Ovary (tissue), 3 donors: Measurements from ENCODE around the gene MLPH.

Experiments used
- EP300 ChIP-seq: sonication (generic); formaldehyde crosslinking; IDR thresholded peaks from one replicate; pipeline ENCODE4 v1.6.1; 2017; ENCODE audit warnings: antibody characterized with exemption
- POLR2A ChIP-seq: fragments of 450-650 bp; IDR thresholded peaks from one replicate; pipeline ENCODE4 v1.6.1; 2017; ENCODE audit warnings: antibody characterized with exemption, mild to moderate bottlenecking, moderate library complexity
- TF ChIP-seq, protein P1 (sequence below), 3 donors: fragments of 450-650 bp in 2 of 3; fragments of 200-600 bp in 1 of 3; IDR thresholded peaks; one replicate each; pipeline versions ENCODE4 v1.5.1 to v1.8.0; 2016 to 2022; ENCODE audit warnings: antibody characterized with exemption in 3 of 3, mild to moderate bottlenecking in 1 of 3
- donor health status: DM: no; HTN: no; CAD: no.

GRCh38 chr2:237591141-237591881 lies 104.3 kb downstream of the MLPH start:
- TF ChIP-seq POLR2A (no peak), EP300 (no peak)
- TF ChIP-seq, protein P1, sequence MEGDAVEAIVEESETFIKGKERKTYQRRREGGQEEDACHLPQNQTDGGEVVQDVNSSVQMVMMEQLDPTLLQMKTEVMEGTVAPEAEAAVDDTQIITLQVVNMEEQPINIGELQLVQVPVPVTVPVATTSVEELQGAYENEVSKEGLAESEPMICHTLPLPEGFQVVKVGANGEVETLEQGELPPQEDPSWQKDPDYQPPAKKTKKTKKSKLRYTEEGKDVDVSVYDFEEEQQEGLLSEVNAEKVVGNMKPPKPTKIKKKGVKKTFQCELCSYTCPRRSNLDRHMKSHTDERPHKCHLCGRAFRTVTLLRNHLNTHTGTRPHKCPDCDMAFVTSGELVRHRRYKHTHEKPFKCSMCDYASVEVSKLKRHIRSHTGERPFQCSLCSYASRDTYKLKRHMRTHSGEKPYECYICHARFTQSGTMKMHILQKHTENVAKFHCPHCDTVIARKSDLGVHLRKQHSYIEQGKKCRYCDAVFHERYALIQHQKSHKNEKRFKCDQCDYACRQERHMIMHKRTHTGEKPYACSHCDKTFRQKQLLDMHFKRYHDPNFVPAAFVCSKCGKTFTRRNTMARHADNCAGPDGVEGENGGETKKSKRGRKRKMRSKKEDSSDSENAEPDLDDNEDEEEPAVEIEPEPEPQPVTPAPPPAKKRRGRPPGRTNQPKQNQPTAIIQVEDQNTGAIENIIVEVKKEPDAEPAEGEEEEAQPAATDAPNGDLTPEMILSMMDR (IDR thresholded peaks at IDR 0.05), result no peak
